HT-29 (cell line): Measurements from ENCODE around the gene PRR32. TPM values are rescaled to one million over a fixed set of nuclear protein-coding genes. Genes with fewer than 3 reads are reported as not detected.
"Not testable (repeated sequence)": the region's sequence is repeated elsewhere in the genome, so short reads cannot be mapped to it uniquely, and the experiment has no call there.

Experiments used
- DNase-seq: peaks from one replicate; pipeline ENCODE4 v3.0.0-alpha.2; 2015; ENCODE audit warnings: low spot score
- total RNA-seq: library from RNA; depleted of rRNA; stranded (reverse); fragments of >200 nt; shearing (Covaris generic); gene quantifications from 2 replicates; pipeline ENCODE4 v1.2.3, GENCODE V29; 2014; rRNA removed

Gene PRR32
- total RNA-seq = not detected in 2 replicates

DNA sequence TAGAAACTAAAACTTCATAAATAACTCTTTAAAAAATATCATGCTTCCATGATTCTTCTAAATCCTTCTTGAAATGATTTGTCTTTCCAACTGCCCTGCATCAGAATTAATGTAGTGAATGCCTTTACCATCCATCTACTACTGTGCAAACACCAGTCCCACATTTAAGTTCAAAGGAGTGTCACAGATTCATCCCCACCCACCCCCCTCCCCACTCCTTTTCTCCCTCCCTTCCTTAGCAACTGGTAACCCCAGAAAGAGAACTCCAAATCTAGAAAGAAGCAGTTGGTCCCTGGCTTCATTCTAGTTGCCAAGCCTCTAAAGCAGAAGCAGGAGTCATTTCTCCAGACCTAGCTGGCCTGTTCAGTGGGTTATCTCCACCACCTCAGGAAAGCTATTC is at the start of gene PRR32:
Gene PRR32 (plus strand): TSS at position 301 of the 400 bp plus-strand sequence. CDS start 115 bp downstream, outside the sequence.
- DNase-seq = no peak

DNA sequence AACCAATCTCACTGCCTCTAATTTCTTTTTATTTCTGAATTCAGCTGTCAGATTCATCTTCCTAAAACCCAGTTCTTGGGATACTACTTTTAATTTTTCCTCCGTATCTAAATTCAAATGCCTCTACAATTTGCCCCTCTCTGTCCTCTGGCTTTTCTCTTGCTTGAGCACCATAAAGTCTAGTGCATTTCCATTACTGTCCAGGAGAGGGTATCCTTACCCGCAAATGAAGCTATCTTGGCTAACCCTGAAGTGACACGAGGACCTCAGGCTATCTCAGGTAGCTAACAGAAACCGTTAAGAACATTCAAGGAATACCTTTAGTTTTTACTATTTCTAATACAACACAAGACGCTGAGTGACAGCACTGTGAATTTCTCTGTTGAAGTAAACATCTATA is 49.4 kb upstream of the PRR32 start:
- peak; percentile 55 for DNase-seq

- no peak for DNase-seq
These were observed 34.0 kb upstream of the PRR32 start for GRCh38 chrX:126785539-126785938.

GRCh38 chrX:126799059-126799458 is 20.5 kb upstream of the PRR32 start:
- DNase-seq = no peak

- not testable (repeated sequence) for DNase-seq
These were observed 12.7 kb upstream of the PRR32 start for GRCh38 chrX:126806784-126807183.

GRCh38 chrX:126815806-126816205 is 3.7 kb upstream of the PRR32 start:
- DNase-seq = no peak

DNA sequence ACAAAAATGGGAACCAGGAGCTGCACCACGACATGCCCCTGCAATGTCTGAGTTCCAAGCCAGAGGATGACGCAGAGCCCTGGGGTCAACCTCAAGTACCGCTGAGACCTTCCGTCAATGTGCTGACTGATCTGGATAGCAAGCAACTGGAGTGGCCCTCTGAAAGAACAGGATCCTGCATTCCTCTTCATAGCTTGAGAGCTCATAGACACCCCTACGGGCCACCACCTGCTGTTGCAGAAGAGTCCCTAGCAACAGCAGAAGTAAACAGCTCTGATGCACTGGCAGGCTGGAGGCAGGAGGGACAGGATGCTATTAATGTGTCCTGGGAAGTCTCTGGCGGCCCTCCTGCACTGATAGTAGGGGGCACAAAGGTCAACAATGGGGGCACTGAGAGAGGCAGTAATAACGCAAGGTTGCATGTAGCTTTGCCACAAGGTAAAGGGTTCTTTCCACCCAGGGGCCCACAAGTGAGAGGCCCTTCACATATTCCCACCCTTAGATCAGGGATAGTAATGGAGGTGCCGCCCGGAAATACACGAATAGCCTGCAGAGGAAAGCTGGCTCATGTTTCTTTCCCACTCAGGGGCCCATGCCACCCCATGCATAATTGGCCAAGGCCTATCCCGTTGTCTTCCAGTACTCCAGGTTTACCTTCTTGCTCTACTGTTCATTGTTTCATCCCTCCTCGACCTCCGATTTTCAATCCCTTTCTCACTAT is 1.3 kb downstream of the PRR32 start:
- peak; percentile 12 for DNase-seq

GRCh38 chrX:126824338-126825007 is 4.9 kb downstream of the PRR32 start:
- DNase-seq = no peak

GRCh38 chrX:126825566-126826193 is 6.2 kb downstream of the PRR32 start:
- DNase-seq = no peak

DNA sequence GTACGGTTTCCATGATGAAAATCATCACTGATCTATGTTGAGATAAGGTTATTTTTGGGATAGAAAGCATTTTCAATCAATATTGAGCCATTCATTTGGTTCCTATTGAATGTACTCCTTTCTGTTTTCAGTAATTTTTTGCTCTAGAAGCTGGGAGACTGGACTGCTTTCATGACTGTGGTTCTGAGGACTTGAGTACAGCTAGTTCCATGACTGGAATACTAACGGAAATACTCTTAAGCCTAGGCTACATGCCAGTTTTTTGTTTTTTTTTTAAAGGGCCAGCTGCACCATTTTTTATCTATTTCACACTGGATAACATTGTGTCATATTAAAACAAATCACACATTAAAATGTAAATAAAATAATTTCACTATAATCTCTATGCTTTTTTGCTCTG is 16.7 kb downstream of the PRR32 start:
- no peak for DNase-seq

- DNase-seq = no peak
These were observed 27.6 kb downstream of the PRR32 start for GRCh38 chrX:126847143-126847542.

DNA sequence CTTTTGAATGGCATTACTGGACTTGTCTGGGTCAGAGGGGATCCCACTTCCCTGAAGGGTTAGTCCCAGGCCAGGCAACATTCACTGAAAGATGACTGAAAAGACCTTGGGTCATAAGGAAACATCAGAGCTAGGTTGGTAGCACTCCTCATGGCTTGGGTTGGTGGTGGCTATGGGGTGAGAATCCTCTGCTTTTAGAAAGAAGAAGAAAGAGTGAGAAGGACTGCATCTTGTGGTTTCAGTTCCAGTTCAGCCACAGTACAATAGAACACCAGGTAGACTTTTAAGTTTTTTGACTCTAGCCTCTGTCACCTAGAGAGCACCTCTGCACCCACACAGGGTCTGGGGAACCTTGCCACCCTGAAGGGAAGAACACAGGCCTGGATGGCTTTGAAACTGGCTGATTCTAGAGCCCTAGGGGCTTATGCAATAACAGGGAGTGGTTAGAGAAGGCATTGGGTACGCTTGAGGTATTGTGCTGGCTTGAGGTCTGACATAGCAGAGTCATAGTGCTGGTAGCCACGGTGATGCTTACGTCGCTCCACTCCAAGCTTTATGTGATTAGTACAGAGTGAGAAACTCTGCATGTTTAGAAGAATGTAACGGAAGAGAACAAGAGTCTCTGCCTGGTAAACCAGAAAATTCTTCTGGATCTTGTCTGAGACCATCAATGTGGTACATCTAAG is 36.5 kb downstream of the PRR32 start:
- DNase-seq = no peak
